Urinary bladder (tissue), 4 donors: ENCODE results near the gene SCNN1B. TPM values are rescaled to one million over a fixed set of nuclear protein-coding genes. Genes with fewer than 3 reads are reported as not detected.
"Not testable (repeated sequence)": the region's sequence is repeated elsewhere in the genome, so short reads cannot be mapped to it uniquely, and the experiment has no call there.

Experiments
- DNase-seq: peaks from one replicate; pipeline ENCODE4 v3.0.0-alpha.2; 2015; ENCODE audit errors: extremely low spot score
- H3K27ac ChIP-seq: one replicate; pipeline ENCODE4 v1.5.1; 2013; ENCODE audit warnings: low read depth, mild to moderate bottlenecking, moderate library complexity
- H3K36me3 ChIP-seq: one replicate; pipeline ENCODE4 v1.6.1; 2013; ENCODE audit warnings: mild to moderate bottlenecking, moderate library complexity; ENCODE audit not compliant: insufficient read depth
- H3K4me1 ChIP-seq: one replicate; pipeline ENCODE4 v1.6.1; 2013; ENCODE audit warnings: mild to moderate bottlenecking, moderate library complexity; ENCODE audit not compliant: insufficient read depth
- H3K4me3 ChIP-seq: one replicate; pipeline ENCODE4 v1.5.1; 2013; ENCODE audit warnings: low read depth, low read length
- WGBS: extraction: QIAGEN DNeasy Blood & Tissue Kit; methylation state at CpG from one replicate; pipeline ENCODE4 v1.1.7; 2013; 5-methylcytosine and 5-hydroxymethylcytosine counted together
- polyA plus RNA-seq: library from polyadenylated mRNA; stranded (reverse); fragments of 200-250 nt; gene quantifications from one replicate; pipeline ENCODE4 v1.2.3, GENCODE V29; 2013
- total RNA-seq: library from RNA; depleted of rRNA; stranded (reverse); fragments of >200 nt; gene quantifications from one replicate; pipeline ENCODE4 v1.2.3, GENCODE V29; 2014
- donor health status: healthy with polysubstance abuse.
- donor health status: healthy.

SCNN1B gene
- total and polyA plus RNA-seq, 2 donors: 3.0 to 6.0 TPM

GRCh38 chr16:23359092-23359760 is 57.1 kb downstream of the SCNN1B start:
- WGBS: 76% methylated on average over 8 of the region's 8 CpGs
- H3K4me1 ChIP-seq: no peaks in the 10 kb centered on the region
- no peak overlapping the region for H3K27ac ChIP-seq
- no peaks in the 10 kb centered on the region for H3K36me3 ChIP-seq
- no peak overlapping the region for H3K4me3 ChIP-seq
- DNase-seq: no peak

GRCh38 chr16:23362460-23363317 is 60.6 kb downstream of the SCNN1B start:
- DNase-seq: no peak
- H3K36me3 ChIP-seq: no peaks in the 10 kb centered on the region
- 52% methylated on average over 11 of the region's 11 CpGs for WGBS
- no peaks in the 10 kb centered on the region for H3K4me1 ChIP-seq
- H3K4me3 ChIP-seq: no peak overlapping the region
- H3K27ac ChIP-seq: no peak overlapping the region

DNA sequence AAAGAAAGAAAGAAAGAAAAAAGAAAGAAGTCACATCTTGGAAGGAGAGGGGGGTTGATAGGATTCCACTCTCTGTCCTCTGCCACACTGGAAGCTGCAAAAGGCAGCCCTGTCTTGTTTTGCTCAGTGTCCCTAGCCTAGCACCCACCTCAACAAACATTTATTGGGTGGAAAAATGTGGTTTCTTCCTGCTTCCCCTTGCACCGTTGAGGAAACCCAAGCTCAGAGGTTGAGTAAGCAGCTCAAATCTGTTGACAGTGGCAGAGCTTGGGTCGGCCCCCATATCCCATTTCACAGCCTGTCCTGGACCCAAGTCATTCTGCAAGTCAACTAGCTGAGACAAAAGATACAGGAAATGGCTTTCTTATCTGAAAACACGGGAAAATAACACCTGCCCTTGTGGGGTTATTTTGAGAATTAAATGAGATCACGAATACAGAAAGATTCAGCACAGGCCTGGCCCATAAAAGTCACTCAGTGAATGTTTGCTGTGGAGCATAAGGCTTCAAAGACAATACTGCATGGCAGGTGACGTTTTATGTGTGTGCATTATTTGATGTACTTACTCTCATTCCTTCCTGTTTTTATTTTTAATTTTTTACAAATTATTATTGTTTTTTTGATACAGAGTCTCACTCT is 63.6 kb downstream of the SCNN1B start:
- Histone ChIP-seq H3K36me3 (no peaks in the 10 kb centered on the region), H3K4me1 (no peaks in the 10 kb centered on the region), H3K4me3 (no peak overlapping the region), H3K27ac (no peak overlapping the region)
- 20% methylated on average over 5 of the region's 5 CpGs for WGBS
- DNase-seq: no peak

DNA sequence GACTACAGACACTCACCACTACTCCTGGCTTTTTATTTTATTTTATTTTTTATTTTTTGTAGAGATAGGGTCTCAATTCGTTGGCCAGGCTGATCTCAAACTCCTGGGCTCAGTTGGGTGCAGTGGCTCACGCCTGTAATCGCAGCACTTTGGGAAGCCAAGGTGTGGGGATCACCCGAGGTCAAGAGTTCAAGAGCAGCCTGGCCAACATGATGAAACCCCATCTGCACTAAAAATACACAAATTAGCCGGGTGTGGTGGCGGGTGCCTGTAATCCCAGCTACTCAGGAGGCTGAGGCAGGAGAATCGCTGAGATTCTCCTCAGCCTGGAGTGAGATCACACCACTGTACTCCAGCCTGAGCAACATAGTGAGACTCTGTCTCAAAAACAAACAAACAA is 64.2 kb downstream of the SCNN1B start:
- H3K4me3 ChIP-seq, H3K36me3 ChIP-seq, H3K27ac ChIP-seq, H3K4me1 ChIP-seq, DNase-seq: not testable (repeated sequence)
- 78% methylated on average over 7 of the region's 7 CpGs for WGBS

GRCh38 chr16:23367564-23367963 is 65.5 kb downstream of the SCNN1B start:
- H3K4me1 ChIP-seq: no peaks in the 10 kb centered on the region
- WGBS: 81% methylated on average over 10 of the region's 10 CpGs
- no peak overlapping the region for H3K27ac ChIP-seq
- no peaks in the 10 kb centered on the region for H3K36me3 ChIP-seq
- DNase-seq: no peak
- H3K4me3 ChIP-seq: no peak overlapping the region

DNA sequence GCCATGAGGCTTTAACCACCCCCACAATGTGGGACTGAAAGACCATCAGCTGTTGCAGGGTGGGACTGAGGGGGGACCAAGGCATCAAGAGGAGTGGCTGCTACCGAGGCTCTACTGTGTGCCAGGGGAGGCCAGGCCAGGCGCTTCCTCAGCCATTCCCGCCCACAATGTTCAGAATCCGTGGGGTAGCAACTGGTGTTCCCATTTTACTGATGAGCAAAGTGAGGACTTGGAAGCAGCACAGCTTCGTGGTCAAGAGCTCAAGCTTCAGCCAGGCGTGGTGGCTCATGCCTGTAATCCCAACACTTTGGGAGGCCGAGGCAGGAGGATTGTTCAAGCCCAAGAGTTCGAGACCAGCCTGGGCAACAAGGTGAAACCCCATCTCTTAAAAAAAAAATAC is 65.9 kb downstream of the SCNN1B start:
- H3K4me1 ChIP-seq: no peaks in the 10 kb centered on the region
- DNase-seq: no peak
- WGBS: 82% methylated on average over 8 of the region's 8 CpGs
- no peak overlapping the region for H3K4me3 ChIP-seq
- no peak overlapping the region for H3K27ac ChIP-seq
- no peaks in the 10 kb centered on the region for H3K36me3 ChIP-seq

DNA sequence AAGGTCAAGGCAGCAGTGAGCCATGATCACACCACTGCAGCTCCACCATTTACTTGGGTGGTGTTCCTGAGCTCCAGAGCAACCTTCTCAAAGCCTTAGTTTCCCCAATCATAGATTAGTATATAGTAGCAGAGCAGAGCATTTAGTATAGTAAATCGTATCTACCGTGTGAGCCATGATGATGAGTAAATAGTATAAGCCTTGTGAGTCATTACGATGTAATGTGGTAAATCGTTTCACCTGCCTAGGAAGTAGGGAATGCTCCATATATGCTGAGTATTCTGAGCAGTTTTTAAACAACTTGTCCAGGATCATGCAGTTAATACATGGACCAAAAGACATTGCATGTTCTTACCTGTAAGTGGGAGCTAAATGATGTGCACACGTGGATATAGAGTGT is 66.4 kb downstream of the SCNN1B start:
- Histone ChIP-seq H3K27ac (no peak overlapping the region), H3K4me3 (no peak overlapping the region), H3K36me3 (no peaks in the 10 kb centered on the region), H3K4me1 (no peaks in the 10 kb centered on the region)
- DNase-seq: no peak
- WGBS: 68% methylated on average over 5 of the region's 5 CpGs

DNA sequence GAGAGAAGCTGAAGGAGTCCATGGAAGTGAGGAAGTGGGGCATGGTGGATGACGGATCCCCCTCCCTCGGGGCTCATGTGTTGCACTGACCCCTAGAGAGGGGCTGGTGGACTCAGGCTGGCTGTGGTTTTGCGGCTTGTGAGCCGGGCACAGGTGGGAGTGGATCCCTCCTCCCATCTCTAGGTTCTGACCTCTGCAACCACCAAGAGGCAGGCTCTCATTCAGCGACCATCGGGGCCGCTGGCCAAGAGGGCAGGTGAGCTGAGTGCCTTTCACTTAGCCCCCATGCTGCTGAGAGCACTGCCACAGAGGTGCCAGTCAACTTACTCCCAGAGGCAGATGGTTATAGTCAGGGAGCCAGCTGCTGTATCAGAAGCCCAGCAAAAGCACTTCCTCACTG is 67.3 kb downstream of the SCNN1B start:
- Histone ChIP-seq H3K4me1 (no peaks in the 10 kb centered on the region), H3K36me3 (no peaks in the 10 kb centered on the region), H3K4me3 (no peak overlapping the region), H3K27ac (no peak overlapping the region)
- no peak for DNase-seq
- 69% methylated on average over 7 of the region's 7 CpGs for WGBS

GRCh38 chr16:23371368-23371767 is 69.3 kb downstream of the SCNN1B start:
- Histone ChIP-seq H3K36me3 (no peaks in the 10 kb centered on the region), H3K4me1 (no peaks in the 10 kb centered on the region), H3K27ac (no peak overlapping the region), H3K4me3 (no peak overlapping the region)
- DNase-seq: no peak
- WGBS: 77% methylated on average over 9 of the region's 9 CpGs

GRCh38 chr16:23373436-23374219 is 71.5 kb downstream of the SCNN1B start:
- Histone ChIP-seq H3K4me1 (no peaks in the 10 kb centered on the region), H3K36me3 (no peaks in the 10 kb centered on the region), H3K4me3 (no peak overlapping the region), H3K27ac (no peak overlapping the region)
- no peak for DNase-seq
- 76% methylated on average over 13 of the region's 13 CpGs for WGBS

DNA sequence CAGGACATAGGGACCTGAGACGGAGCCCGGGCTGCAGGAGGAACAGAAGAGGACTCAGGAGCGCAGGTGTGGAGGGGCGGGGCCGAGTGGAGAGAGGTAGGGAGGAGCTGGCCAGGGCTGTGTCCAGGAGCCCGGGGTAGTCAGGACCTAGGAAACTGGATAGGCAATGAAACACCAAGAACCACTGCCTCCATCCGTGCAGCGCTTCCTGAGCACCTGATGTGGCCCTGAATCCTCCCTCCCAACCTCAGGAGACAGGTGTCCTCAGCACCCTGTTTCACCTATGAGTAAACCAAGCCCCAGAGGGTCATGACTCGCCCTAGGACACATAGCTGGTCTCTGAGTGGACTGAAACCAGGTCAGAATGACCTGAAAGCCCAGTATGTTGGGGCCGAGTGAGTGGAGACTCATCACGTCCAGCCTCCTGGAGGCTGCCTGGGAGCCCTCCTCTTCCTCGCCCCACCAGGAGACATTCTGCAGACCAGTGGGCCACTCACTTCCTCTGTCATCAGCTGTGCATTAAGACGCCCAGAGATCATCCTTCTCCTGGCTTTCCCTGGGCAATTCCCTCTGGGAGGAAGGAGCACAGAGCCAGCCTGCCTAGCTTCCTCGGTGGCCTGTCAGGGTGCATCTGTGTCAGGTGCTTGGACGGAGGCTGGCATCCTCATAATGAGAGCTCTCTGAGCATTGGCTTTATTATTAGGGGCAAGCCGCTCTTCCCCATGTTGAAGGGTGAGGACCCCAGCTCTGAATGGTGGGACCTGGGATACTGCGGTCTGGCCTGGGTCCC is 72.8 kb downstream of the SCNN1B start:
- Histone ChIP-seq H3K36me3 (no peaks in the 10 kb centered on the region), H3K4me3 (no peak overlapping the region), H3K4me1 (no peaks in the 10 kb centered on the region), H3K27ac (no peak overlapping the region)
- DNase-seq: no peak
- 73% methylated on average over 17 of the region's 17 CpGs for WGBS

DNA sequence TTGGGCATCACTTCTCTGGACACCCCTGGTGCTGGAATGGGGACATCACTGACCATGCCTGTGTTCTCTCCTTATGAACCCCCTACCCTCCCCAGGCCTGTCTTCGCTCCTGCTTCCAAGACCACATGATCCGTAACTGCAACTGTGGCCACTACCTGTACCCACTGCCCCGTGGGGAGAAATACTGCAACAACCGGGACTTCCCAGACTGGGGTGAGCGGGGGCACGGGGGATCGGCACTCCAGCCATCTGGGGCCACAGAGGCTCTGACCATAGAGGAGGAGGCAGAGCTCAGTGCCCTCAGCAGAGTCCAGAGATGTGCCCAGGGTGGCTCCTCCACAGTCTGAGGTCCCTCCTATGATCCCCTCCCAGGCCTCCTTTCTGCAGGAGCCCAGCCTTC is 73.5 kb downstream of the SCNN1B start:
- no peak for DNase-seq
- H3K4me1 ChIP-seq: no peaks in the 10 kb centered on the region
- 85% methylated on average over 7 of the region's 7 CpGs for WGBS
- H3K27ac ChIP-seq: no peak overlapping the region
- no peak overlapping the region for H3K4me3 ChIP-seq
- no peaks in the 10 kb centered on the region for H3K36me3 ChIP-seq
